ENCODE results near the gene CERS5. TPM values are rescaled to one million over a fixed set of nuclear protein-coding genes. Genes with fewer than 3 reads are reported as not detected.
A peak's percentile ranks its signal among the peaks of the same experiment; 100 is the strongest.

CERS5 gene
- total and polyA plus RNA-seq, 8 donors = 12.9 to 84.3 (median 19.3) TPM

DNA sequence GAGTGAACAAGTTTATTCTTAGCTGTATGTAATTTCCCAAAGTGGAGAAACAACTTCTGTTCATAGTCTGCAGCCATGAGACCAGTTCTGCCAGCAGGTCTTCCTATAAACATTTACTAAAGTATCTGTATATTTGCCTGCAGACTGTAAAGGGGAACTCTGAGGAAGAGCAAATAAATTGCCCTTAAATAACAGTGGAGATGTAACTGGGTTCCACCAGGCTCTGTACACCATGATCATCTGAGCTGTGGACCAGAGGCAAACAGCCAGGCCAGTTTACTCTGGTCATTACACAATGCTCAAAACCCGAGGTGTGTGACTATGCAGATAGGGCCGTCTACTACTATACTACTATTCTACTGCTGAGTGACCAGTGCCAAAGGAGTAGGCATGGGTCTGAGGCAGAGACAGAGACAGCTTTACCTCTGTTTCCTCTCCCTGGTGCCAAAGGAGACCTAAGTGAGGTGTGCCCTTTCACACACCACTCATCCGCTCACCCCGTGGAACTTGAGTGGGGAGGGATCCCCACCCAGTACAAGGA is 21.1 kb upstream of the CERS5 start:
- H3K4me1 ChIP-seq = peaks cover 0 to 9% (median 5%) of the 10 kb centered on the region in 3 donors
- intact Hi-C loops (cut with DNase I) = loop anchor here in 1 of 3 donors (10.0 kb wide), 1 partner anchor 126 kb away; no protein-coding TSS in a partner anchor
- TF ChIP-seq, protein P1, sequence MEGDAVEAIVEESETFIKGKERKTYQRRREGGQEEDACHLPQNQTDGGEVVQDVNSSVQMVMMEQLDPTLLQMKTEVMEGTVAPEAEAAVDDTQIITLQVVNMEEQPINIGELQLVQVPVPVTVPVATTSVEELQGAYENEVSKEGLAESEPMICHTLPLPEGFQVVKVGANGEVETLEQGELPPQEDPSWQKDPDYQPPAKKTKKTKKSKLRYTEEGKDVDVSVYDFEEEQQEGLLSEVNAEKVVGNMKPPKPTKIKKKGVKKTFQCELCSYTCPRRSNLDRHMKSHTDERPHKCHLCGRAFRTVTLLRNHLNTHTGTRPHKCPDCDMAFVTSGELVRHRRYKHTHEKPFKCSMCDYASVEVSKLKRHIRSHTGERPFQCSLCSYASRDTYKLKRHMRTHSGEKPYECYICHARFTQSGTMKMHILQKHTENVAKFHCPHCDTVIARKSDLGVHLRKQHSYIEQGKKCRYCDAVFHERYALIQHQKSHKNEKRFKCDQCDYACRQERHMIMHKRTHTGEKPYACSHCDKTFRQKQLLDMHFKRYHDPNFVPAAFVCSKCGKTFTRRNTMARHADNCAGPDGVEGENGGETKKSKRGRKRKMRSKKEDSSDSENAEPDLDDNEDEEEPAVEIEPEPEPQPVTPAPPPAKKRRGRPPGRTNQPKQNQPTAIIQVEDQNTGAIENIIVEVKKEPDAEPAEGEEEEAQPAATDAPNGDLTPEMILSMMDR (IDR thresholded peaks at IDR 0.05) = no peak
- WGBS, 2 donors = 70% methylated on average over 4 of the region's 4 CpGs
- FAIRE-seq (no peak), ATAC-seq (peak in 2 of 4 donors; percentile 37 to 59), DNase-seq (no peak)
- H3K27me3 ChIP-seq = no peaks in the 10 kb centered on the region
- no peak overlapping the region for H3K4me3 ChIP-seq
- H3K36me3 ChIP-seq = no peaks in the 10 kb centered on the region
- no peak overlapping the region for H3K27ac ChIP-seq
- no peaks in the 10 kb centered on the region for H3K9me3 ChIP-seq

DNA sequence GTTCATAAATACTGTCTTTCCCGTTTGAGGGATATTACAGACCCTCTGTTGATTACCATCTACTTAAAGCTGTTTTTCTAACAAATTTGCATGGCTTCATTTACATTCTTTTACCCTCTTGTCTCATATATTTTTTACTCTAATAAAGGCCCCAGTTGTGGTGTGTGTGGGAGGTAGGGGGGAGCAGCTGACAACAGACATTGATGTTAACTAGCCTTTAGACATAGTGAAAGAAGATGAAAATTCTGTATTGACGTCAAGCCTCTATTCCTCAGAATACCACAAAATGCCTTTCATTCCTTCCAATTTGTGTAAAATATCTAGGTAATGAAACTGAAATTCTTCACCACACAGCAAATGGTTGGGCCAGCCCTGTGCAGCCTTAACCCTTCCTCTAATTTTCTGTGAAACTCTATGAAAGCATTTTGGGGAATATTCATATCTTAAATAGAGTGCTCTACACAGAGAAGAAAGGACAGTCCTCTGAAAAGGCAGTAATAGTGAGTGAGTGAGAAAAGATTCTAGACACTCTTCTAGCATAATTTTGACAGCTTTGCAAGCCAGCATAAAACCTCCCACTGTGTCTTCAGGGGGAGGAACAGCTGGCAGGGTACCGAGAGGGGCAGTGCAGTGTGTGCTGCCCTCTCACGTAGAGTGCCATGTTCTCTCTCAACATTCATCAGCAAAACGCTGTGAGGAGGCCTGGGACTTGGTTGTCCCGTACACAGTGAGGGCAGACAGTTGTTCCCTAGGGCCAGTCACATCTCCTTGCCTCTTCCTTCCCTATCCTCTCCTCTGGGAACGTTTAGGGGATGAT is 20.1 kb upstream of the CERS5 start:
- peak overlapping the region in 1 of 4 donors; percentile 15 for H3K27ac ChIP-seq
- no peaks in the 10 kb centered on the region for H3K9me3 ChIP-seq
- DNase-seq (no peak), FAIRE-seq (no peak), ATAC-seq (peak in 2 of 4 donors; percentile 11 to 39)
- TF ChIP-seq, protein P1 (IDR thresholded peaks at IDR 0.05) = no peak
- peaks cover 0 to 9% (median 5%) of the 10 kb centered on the region in 3 donors for H3K4me1 ChIP-seq
- H3K4me3 ChIP-seq = no peak overlapping the region
- H3K27me3 ChIP-seq = no peaks in the 10 kb centered on the region
- no peaks in the 10 kb centered on the region for H3K36me3 ChIP-seq
- 72 to 73% methylated on average over 7 of the region's 7 CpGs for WGBS, 2 donors
- intact Hi-C loops (cut with DNase I) = loop anchor here in 1 of 3 donors (10.0 kb wide), 1 partner anchor 128 kb away; no protein-coding TSS in a partner anchor

DNA sequence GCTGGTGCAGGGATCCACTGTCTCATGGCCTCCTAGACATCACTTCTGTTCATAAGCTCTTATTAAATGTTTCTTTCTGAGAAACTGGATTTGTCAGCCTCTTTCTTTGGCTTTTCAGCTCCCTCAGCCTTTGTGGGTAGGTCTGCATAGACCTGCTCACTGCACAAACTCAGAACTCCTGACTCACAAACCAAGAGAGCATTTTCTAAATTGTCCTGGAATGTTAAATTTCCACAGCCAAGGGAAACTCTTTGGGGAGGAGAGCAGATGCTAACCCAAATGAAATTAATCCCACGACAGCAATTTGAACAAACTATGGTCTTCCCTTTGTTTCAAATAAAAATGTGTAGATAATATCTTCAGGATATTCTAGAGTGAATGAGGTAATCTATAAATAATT is 19.5 kb upstream of the CERS5 start:
- H3K4me3 ChIP-seq = no peak overlapping the region
- FAIRE-seq (no peak), DNase-seq (no peak), ATAC-seq (peak in 1 of 4 donors; percentile 43)
- TF ChIP-seq, protein P1 (IDR thresholded peaks at IDR 0.05) = no peak
- H3K4me1 ChIP-seq = peaks cover 0 to 9% (median 5%) of the 10 kb centered on the region in 3 donors
- H3K36me3 ChIP-seq = peaks cover 0 to 2% (median 0%) of the 10 kb centered on the region in 3 donors
- intact Hi-C loops (cut with DNase I) = loop anchor here in 1 of 3 donors (10.0 kb wide), 1 partner anchor 128 kb away; no protein-coding TSS in a partner anchor
- H3K27ac ChIP-seq = no peak overlapping the region
- no peaks in the 10 kb centered on the region for H3K9me3 ChIP-seq
- 84 to 89% methylated on average over 1 of the region's 1 CpG for WGBS, 2 donors
- H3K27me3 ChIP-seq = no peaks in the 10 kb centered on the region

DNA sequence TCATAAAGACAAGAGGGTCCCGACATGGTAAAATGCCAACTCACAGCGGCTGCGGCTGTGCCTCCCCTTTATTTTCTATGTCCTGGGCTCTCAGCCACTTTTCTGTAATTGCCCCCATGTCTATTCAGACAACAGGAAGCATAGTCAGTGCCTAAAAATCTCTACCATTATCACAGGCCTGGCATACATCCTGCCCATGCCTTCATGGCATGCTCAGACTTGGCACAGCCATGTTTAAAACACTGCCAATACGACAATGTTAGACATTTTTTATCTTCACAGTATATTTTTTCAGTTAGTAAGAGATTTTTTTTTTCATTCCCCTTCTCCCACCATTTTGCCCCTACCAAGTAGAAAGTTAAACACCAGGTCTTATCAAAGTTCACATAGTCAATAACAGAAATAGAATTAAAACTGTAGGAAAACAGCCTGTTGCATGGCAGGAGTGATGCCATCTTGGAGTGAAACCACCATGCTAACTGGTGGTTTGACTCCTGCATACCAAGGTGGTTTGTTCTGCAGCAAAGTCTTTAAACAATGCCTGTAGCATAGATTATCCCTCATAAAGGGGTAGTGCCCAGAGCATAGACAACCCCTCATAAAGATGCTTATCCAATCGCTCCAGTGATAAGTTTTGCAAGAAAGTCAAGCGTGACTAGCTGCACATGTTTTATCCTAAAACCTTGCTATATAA is 18.9 kb upstream of the CERS5 start:
- DNase-seq = no peak
- intact Hi-C loops (cut with DNase I) = loop anchor here in 1 of 3 donors (10.0 kb wide), 1 partner anchor 129 kb away; no protein-coding TSS in a partner anchor
- Histone ChIP-seq H3K9me3 (no peaks in the 10 kb centered on the region), H3K4me3 (no peak overlapping the region), H3K27ac (peak overlapping the region in 1 of 4 donors; percentile 4), H3K27me3 (no peaks in the 10 kb centered on the region), H3K36me3 (peaks cover 0 to 8% (median 0%) of the 10 kb centered on the region in 3 donors), H3K4me1 (peaks cover 0 to 9% (median 5%) of the 10 kb centered on the region in 3 donors)
- 72 to 74% methylated on average over 6 of the region's 6 CpGs for WGBS, 2 donors
- peak in 3 of 4 donors; percentile 29 to 40 (median 34) for ATAC-seq
- FAIRE-seq = no peak
- TF ChIP-seq, protein P1 (IDR thresholded peaks at IDR 0.05) = no peak

All from pancreas (tissue), 10 donors.